Brain microvascular endothelial cell (primary cell): ENCODE data around the gene FUT8.
A peak's percentile ranks its signal among the peaks of the same experiment; 100 is the strongest.

Experiments used
- DNase-seq: peaks from one replicate; pipeline ENCODE4 v3.0.0-alpha.2; 2020
- H3K27ac ChIP-seq: fragments of 250-450 bp; sonication (Bioruptor Pico); 2 replicates; pipeline ENCODE4 v1.5.1; 2020; ENCODE audit warnings: mild to moderate bottlenecking, moderate library complexity
- H3K27me3 ChIP-seq: fragments of 250-450 bp; sonication (Bioruptor Pico); replicated peaks from 2 replicates; pipeline ENCODE4 v1.5.1; 2020; ENCODE audit warnings: mild to moderate bottlenecking
- H3K36me3 ChIP-seq: fragments of 250-450 bp; sonication (Bioruptor Pico); replicated peaks from 2 replicates; pipeline ENCODE4 v1.5.1; 2020; ENCODE audit warnings: mild to moderate bottlenecking
- H3K4me3 ChIP-seq: 2 replicates; pipeline ENCODE4 v1.5.1; 2011; ENCODE audit warnings: low read depth, mild to moderate bottlenecking, control low read depth, low read length, moderate library complexity
- in situ Hi-C: cut with HindIII; loops from 2 replicates; pipeline ENCODE4 v1.10.0; 2017; ENCODE audit warnings: low sequenced_read_pairs, low pct_ligation_motif_present
- TF ChIP-seq, protein P1 (sequence below): IDR thresholded peaks from 2 replicates; pipeline ENCODE4 v1.5.1; 2011; ENCODE audit warnings: low read depth, mild to moderate bottlenecking, moderate library complexity, low read length, control low read depth, inconsistent platforms; ENCODE audit errors: missing control alignments

Gene FUT8

DNA sequence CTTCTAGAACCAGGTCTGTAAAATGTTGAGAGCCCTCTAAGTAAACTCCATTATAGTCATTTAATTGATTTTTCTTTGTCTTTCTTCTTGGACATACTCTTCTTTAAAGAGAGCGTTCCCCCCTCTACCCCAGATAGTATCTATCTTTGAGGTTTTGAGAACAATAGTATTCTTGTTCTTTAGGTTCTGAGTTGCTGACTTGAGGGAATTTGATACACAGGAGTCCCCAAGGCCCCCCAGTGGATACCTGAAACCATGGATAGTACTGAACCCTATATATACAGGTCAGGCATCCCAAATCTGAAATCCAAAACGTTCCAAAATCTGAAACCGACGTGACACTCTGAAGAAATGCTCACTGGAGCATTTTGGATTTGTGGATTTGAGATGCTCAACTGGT is 65.5 kb downstream of the FUT8 start:
- in situ Hi-C loops: no loop called here
- Histone ChIP-seq H3K27ac (no peak overlapping the region), H3K4me3 (no peak overlapping the region), H3K36me3 (no peaks in the 10 kb centered on the region), H3K27me3 (no peaks in the 10 kb centered on the region)
- TF ChIP-seq, protein P1, sequence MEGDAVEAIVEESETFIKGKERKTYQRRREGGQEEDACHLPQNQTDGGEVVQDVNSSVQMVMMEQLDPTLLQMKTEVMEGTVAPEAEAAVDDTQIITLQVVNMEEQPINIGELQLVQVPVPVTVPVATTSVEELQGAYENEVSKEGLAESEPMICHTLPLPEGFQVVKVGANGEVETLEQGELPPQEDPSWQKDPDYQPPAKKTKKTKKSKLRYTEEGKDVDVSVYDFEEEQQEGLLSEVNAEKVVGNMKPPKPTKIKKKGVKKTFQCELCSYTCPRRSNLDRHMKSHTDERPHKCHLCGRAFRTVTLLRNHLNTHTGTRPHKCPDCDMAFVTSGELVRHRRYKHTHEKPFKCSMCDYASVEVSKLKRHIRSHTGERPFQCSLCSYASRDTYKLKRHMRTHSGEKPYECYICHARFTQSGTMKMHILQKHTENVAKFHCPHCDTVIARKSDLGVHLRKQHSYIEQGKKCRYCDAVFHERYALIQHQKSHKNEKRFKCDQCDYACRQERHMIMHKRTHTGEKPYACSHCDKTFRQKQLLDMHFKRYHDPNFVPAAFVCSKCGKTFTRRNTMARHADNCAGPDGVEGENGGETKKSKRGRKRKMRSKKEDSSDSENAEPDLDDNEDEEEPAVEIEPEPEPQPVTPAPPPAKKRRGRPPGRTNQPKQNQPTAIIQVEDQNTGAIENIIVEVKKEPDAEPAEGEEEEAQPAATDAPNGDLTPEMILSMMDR: no peak
- no peak for DNase-seq

DNA sequence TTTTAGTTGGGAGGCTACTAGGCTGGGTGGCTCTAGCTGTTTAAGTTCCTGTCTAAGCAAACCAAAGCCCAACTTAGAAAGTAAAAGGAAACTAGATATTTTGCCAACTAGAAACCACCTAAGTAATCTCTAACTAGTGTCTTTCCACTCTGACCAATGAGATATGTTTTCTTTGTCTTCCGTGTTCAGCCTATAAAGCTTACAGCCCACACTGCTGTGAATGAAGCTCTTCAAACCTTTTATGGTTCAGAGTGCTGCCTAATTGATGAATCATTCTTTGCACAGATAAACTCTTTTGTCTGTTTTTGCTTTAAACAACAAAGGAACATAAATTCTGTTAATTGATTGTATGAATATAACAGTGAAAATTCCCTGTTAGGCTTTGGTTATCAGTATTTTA is 66.1 kb downstream of the FUT8 start:
- TF ChIP-seq, protein P1: no peak
- no peaks in the 10 kb centered on the region for H3K27me3 ChIP-seq
- in situ Hi-C loops: no loop called here
- peak overlapping the region; percentile 11 for H3K27ac ChIP-seq
- H3K4me3 ChIP-seq: no peak overlapping the region
- peak; percentile 56 for DNase-seq
- no peaks in the 10 kb centered on the region for H3K36me3 ChIP-seq

DNA sequence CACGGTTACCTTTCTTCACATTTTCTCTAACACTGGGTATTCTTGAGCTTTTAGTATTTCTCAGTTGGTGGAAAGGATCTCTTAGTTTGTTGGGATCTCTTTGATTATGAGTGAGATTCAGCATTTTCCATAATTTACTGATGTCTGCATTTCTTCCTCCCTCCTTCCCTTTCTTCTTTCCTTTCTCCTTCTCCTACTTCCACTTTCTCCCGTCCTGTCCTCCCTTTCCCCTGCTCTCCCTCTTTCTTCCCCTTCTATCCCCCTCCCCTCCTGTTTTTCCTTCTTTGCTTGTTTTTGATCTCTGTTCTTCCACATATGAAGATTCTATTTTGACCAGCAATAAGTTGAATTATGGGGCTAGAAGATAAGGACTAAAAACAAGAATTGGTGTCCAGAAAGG is 66.9 kb downstream of the FUT8 start:
- in situ Hi-C loops: no loop called here
- Histone ChIP-seq H3K27ac (no peak overlapping the region), H3K36me3 (no peaks in the 10 kb centered on the region), H3K4me3 (no peak overlapping the region), H3K27me3 (no peaks in the 10 kb centered on the region)
- no peak for DNase-seq
- TF ChIP-seq, protein P1: no peak

DNA sequence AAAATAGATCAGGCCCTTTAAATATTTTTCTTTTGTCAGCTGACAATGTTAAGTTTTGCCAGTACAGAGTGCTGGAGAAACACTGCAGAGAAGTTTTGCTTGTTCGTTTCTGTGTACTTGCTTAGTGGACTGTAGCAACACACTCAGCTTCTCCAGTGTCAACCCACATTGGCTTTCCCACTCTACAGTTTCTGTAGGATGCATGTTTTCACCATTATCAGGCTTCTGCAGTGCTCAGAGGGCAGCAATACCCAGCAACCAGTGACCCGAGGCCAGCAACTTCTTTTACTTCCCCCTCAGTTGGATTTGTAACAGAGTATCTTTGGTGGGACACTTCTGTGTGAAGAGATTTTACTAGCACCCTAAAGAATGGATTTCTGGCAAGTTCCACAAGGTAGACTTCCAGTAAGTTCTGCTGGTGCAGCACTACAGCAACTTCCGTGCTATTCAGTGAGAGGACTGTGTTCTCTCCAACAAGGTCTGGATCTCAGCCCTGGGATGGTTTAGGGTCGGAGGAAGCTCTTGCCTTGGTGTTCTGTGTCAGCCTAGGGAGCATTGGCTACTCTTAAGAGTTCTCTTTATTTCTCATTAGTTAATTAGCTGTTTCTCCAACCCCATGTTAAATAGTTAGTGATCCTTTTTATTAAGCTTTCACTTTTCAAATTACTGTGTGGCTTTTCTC is 70.4 kb downstream of the FUT8 start:
- H3K36me3 ChIP-seq: no peaks in the 10 kb centered on the region
- no peak overlapping the region for H3K4me3 ChIP-seq
- in situ Hi-C loops: no loop called here
- no peaks in the 10 kb centered on the region for H3K27me3 ChIP-seq
- DNase-seq: no peak
- TF ChIP-seq, protein P1: no peak
- H3K27ac ChIP-seq: no peak overlapping the region

DNA sequence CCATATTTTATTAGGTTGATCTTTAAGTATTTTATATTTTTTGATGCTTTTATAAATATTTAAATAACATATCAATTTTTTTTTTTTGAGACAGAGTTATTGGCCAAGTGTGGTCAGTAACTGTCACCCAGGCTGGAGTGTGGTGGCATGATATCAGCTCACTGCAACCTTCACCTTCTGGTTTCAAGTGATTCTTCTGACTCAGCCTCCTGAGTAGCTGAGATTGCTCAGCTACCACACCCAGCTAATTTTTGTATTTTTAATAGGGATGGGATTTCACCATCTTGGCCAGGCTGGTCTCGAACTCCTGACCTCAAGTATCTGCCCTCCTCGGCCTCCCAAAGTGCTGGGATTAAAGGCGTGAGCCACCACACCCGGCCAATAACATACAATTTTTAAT is 71.1 kb downstream of the FUT8 start:
- DNase-seq: no peak
- H3K27ac ChIP-seq: no peak overlapping the region
- no peak overlapping the region for H3K4me3 ChIP-seq
- TF ChIP-seq, protein P1: no peak
- in situ Hi-C loops: no loop called here
- H3K36me3 ChIP-seq: no peaks in the 10 kb centered on the region
- no peaks in the 10 kb centered on the region for H3K27me3 ChIP-seq

DNA sequence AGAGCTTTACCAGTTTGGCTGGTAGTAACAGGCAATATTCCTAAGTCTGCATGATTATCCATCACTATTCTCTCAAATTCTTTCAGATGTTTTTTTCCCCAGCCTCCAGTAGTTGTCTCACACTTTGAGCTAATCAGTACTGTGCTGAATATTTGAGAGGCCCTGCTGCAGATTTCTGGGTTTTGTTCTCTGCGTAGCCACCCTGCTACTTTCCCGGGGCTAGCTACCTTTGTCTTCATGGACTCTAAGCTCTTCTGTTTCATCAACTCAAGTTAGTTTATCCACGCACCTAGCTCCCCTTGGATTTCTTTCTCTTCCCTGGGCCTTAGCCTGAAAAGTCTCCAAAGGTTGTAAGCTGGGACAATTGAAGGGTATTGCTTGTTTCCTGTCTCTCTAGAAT is 73.0 kb downstream of the FUT8 start:
- Histone ChIP-seq H3K4me3 (no peak overlapping the region), H3K27ac (no peak overlapping the region), H3K36me3 (no peaks in the 10 kb centered on the region), H3K27me3 (no peaks in the 10 kb centered on the region)
- in situ Hi-C loops: no loop called here
- TF ChIP-seq, protein P1: no peak
- DNase-seq: no peak
